ENCODE measurements around the gene SCFD1.
"Not testable (repeated sequence)": the region's sequence is repeated elsewhere in the genome, so short reads cannot be mapped to it uniquely, and the experiment has no call there.

SCFD1 gene
- total RNA-seq, result 99.1 to 159 (median 128) reads per million in 18 experiments

- peak; percentile 95 to 96 for DNase-seq
Observed at GRCh38 chr14:30621940-30622830, at the start of gene SCFD1. TSS of gene SCFD1 (plus strand) at chr14:30622319. CDS start at chr14:30622339, 20 bp downstream.

GRCh38 chr14:30572771-30573170 is 49.3 kb upstream of the SCFD1 start:
- no peak for DNase-seq

GRCh38 chr14:30573226-30573814 is 48.8 kb upstream of the SCFD1 start:
- DNase-seq, result no peak

- DNase-seq, result no peak
Observed at GRCh38 chr14:30573966-30574365, 48.2 kb upstream of the SCFD1 start.

GRCh38 chr14:30574777-30575176 is 47.3 kb upstream of the SCFD1 start:
- DNase-seq, result peak in 1 of 2 donors; percentile 4

GRCh38 chr14:30576333-30576732 is 45.8 kb upstream of the SCFD1 start:
- not testable (repeated sequence) for DNase-seq

GRCh38 chr14:30580616-30581282 is 41.4 kb upstream of the SCFD1 start:
- DNase-seq, result no peak

- no peak for DNase-seq
Observed at GRCh38 chr14:30581283-30581625, 40.9 kb upstream of the SCFD1 start.

GRCh38 chr14:30582376-30582775 is 39.7 kb upstream of the SCFD1 start:
- no peak for DNase-seq

- DNase-seq, result no peak
Observed at GRCh38 chr14:30584058-30584630, 38.0 kb upstream of the SCFD1 start.

- DNase-seq, result no peak
Observed at GRCh38 chr14:30585204-30585603, 36.9 kb upstream of the SCFD1 start.

GRCh38 chr14:30587141-30587540 is 35.0 kb upstream of the SCFD1 start:
- DNase-seq, result no peak

- DNase-seq, result no peak
Observed at GRCh38 chr14:30588873-30589272, 33.2 kb upstream of the SCFD1 start.

GRCh38 chr14:30596935-30597334 is 25.2 kb upstream of the SCFD1 start:
- DNase-seq, result peak; percentile 5 to 45

- no peak for DNase-seq
Observed at GRCh38 chr14:30597504-30597903, 24.6 kb upstream of the SCFD1 start.

GRCh38 chr14:30600922-30601918 is 20.9 kb upstream of the SCFD1 start:
- DNase-seq, result peak; percentile 36

GRCh38 chr14:30603402-30603801 is 18.7 kb upstream of the SCFD1 start:
- no peak for DNase-seq

GRCh38 chr14:30604696-30605095 is 17.4 kb upstream of the SCFD1 start:
- not testable (repeated sequence) for DNase-seq

GRCh38 chr14:30607156-30607780 is 14.9 kb upstream of the SCFD1 start:
- DNase-seq, result no peak

- DNase-seq, result no peak
Observed at GRCh38 chr14:30608533-30609006, 13.5 kb upstream of the SCFD1 start.

- DNase-seq, result peak; percentile 89 to 91
Observed at GRCh38 chr14:30610787-30611343, 11.3 kb upstream of the SCFD1 start.
